ENCODE data around the gene STK10. TPM values are rescaled to one million over a fixed set of nuclear protein-coding genes. Genes with fewer than 3 reads are reported as not detected.
A peak's percentile ranks its signal among the peaks of the same experiment; 100 is the strongest.

STK10 gene
- total RNA-seq, 1 donor from 2014 or later, result 14.9 TPM

DNA sequence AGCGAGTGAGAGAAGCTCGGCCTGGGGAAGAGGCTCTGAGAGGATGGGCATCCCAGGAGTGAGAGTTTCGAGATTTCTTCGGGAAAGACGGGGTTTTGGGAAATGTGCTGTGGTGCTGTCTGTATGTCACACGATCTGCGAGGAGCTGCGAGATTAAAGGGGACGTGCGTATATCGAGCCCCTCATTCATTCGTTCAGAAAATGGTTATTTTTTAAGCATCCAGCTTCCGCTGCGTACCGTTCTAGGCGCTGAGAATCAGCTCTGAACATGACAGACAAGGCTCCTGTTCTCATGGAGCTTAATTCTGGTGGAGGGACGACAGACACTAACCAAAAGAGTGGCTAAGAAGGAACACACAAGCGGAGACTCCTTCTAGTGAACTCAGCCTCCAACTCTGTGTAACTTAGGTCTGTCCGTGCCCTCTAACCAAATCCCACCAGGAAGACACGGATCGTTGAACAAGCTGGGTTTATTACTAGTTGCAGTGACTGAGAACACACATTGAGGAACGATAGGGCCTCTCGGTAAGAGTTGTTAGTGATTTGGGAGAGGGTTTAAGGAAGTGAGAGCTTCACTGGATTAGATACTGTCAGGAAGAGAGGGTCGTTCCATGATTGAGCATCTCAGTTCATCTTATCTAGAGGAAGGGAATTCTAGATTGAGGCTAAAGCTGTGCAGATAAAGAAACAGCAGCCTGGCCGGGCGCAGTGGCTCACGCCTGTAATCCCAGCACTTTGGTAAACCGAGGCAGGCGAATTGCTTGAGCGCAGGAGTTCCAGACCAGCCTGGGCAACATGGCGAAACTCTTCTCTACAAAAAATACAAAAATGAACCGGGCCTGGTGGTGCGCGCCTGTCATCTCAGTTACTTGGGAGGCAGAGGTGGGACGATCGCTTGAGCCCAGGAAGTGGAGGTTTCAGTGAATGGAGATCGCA is 180.6 kb downstream of the STK10 start:
- DNase-seq, result no peak

DNA sequence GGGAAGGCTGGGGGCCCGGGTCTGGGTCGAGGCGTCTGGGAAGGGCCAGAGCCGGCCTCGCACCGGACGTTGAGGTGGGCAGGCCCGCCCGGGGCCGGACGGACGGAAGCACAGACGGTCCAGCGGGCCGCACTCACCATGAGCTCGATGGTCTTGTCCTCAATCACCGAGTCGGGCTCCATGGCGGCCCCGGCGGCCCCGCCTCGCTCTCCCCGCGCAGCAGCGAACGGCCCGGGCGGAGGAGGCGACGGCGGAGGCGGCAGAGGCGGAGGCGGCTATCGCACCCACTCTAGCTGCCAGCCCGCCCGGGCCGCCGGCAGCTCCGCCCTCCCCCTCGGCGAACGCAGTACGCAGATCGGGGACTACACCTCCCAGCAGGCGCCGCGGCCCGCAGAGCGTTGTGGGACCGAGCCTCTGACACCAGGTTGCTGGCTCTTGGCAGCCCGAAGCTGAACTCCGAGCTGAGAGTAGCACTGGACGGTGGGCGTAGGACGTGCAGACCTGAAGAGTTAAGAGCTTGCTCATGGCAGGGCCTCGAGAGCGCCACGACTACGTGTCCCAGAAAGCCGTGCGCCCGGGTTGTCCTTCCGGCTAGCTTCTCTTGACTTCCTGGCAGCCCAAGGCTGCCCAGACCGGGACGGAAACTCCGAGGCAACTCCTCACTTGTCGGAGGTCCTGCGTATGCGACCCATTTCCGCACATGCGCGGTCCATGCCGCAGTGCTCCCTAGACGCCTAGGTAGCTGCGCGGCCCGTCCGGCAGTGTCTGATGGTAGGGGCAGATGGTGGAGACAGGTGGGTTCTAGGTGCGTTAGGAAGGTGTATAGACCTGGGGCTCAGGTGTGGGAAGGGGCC is 181.5 kb downstream of the STK10 start, which contains the start of gene FBXW11:
Gene FBXW11 (minus strand): TSS at position 318 of the 854 bp plus-strand sequence. CDS start 136 bp downstream, at position 182.
- DNase-seq, result peak; percentile 98

DNA sequence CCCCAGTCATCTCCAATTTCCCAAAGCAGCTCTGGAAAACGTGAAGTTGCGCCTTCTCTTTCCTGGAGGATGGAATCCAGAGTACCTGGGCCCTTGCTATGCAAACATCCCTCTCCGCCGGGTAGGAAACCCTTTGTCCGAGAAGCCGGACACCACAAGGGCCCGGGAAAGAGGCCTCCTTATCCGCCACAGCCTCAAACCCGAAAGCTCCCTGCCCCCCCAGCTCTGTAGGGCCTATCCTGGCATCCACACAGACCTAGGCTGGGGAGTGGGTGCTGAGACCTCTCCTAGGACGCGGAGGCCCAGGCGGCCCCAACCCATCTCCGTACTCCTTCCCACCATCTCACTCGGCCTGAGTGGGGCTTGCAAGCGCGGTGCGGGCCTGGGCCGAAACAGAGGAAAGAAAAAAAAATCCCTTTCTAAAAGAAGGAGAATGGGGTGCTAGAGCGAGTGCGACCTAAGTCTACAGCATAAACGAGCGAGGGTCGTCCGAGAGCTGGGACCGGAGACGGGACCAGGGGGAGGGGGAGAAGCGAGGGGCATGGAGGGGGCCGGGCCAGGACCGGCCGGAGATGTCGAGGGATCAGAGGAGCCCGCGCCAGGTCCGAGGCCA is 182.2 kb downstream of the STK10 start:
- peak; percentile 46 for DNase-seq

DNA sequence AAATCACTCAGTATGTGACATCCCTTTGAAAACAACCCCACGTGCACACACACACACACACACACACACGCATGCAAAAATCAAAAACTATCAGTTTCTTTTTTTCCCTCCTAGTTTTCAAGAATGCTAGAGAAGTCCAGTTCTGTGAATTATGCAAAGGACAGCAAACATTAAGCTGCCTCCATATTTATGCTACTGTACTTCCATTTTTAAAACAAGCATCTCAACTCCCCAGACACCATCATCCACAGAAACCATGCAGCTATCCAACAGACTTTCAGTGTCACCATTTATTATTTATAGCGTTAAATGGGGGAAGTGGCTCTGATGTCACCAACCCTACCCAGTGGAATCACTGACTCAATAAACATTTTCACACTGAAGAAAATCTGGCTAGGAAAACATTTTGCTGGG is 183.2 kb downstream of the STK10 start:
- DNase-seq, result peak; percentile 21

DNA sequence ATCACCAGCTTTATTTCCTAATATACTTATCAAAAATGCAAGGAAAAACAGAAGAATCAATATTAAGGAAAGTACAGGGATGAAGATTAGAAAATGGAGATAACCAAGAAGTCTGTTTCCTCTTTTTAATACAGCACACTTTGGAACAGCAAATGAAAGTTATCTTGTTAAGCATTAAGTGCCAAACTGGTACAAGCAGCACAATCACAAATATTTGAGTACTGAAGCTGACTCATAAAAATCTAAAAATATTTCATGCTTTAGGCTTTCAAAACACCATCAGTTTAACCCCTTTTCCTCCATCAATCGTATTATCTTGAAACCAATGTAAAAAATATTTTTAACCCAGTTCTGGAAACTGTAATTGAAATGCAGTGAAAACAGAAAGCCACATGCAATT is 184.3 kb downstream of the STK10 start:
- no peak for DNase-seq

DNA sequence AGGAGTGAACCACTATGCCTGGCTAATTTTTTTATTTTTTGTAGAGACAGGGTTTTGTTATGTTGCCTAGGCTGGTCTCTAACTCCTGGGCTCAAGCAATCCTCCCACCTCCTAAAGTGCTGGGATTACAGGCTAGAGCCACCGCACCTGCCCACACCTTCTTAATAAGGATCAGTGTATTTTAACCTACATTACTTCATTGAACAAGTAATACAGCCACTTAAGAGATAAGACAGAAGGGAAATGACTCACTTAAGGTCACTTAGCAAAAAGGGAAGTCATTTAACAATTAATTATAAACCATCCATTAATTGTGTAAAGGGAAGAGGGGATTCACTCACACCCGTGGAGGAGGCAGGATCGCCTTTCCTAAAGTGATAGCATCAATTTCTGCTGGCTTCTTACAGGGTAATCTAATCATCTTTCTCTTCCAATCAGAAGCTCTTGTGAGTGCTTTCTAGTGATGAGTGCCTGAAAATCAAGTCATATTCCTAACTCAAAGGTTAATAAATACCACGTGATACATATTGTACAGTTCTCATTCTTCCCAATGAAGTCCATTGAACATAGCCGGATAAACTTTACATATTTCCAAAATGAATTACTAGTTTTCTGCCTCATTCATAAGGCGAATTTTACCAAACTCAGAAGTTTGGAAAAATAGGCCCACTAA is 185.0 kb downstream of the STK10 start:
- DNase-seq, result no peak

DNA sequence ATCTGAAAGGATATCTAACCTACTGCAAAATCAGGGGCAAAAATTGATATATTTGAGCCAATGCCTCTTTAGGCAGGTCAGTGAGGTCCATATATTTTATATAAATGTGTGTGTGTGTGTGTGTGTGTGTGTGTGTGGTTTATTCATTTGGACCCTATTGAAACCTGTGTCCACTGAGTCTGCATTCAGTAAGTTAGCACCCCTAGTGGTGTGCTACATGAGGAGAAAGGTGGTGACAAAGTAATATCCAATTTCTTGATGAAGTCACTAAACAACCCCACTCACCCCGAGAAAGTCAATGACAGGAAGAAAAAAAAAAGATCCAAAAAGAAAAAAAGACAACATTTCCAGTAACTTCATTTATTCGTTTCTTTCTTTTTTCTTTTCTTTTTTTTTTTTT is 185.7 kb downstream of the STK10 start:
- DNase-seq, result peak; percentile 19

DNA sequence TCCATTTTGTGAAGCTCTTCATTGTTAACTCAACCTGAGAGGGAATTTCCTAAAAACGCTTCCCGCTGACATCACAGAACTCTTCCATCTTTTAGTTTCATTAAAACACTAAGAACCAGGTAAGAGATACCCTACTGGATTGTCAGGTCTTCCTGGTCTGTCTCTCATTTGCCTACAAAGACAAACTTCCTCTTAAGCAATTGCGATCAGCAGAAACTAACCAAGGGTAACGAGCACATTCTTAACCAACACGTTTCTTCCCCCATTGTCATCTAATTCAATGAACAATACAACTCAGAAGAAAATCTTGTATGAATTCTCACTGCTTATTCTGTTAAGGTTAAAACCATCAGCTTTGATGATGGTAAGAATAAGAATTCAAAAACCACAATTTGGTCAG is 188.1 kb downstream of the STK10 start:
- no peak for DNase-seq

DNA sequence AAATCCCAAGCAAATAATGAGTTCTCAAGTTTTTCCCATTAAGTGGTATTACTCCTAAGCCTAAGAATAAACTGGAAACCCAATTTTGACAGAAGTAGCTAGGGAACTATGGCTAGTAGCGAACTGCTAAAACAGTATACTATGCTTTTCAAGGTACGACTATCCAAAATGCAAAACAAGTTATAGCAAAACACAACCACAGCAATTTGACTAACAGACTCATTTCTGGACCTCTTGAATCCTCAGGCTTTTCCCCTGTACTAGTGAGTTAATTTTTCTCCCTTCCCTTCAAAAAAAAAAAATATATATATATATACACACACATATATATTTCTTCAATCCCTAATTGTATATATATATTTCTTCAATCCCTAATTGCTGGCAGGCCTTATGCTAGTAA is 188.9 kb downstream of the STK10 start:
- no peak for DNase-seq

DNA sequence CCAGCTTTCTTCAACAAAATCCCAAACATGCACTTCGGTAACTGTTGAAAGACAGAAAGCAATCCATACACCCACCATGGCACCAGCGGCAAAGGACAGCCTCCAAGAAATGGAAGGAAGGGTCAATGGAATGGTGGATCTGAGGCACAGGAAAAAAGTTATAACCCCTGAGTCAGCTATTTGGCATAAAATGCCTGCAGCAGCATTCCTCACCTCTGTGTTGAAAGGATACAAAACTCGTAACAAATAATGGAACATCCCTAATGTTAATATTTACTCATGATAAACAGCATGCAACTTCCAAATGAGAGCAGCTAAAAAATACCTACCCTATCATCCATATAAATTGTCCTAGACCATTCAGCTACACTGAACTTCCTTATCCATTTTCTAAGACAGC is 191.0 kb downstream of the STK10 start:
- no peak for DNase-seq

DNA sequence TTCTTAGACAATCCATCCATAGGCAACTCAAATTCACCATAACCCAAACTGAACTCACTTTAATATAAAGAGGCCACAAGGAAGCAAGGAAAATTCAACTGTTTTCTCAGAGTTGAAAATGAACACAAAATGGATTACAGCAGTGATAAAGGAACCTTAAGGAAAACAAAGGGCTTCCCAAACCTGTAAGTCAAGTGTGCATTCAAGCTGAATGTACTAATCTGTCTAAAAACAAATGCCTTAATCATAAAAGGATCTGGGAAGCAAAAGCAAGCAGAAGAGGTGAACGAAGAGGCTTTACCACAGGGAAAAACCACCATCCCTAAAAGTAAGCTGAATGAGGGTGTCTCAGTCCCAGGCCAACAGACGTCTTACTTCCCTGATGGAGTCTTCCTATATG is 195.2 kb downstream of the STK10 start:
- DNase-seq, result no peak

DNA sequence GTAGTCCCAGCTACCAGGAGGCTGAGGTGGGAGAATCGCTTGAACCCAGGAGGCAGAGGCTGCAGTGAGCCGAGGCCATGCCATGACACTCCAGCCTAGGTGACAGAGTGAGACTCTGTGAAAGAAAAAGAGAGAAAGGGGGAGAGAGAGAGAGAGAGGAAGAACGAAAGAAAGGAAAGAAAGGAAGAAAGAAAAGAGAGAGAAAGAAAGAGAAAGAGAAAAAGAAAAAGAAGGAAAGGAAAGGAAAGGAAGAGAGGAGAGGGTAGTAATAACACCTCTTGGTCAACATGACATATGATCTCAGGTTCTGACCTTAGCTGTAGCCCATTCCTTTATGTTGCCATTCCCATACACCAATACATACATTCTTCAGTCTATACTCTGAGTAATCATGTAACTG is 195.7 kb downstream of the STK10 start:
- no peak for DNase-seq

Other genes starting within 250 kb of the STK10 start
- 84.0 TPM for gene FBXW11, start 181.6 kb downstream of the STK10 start, total RNA-seq
- not detected for gene EFCAB9, start 5.9 kb upstream of the STK10 start, total RNA-seq
- gene UBTD2, start 95.5 kb upstream of the STK10 start, total RNA-seq, result 72.0 TPM